ENCODE measurements around the gene JAK1. TPM values are rescaled to one million over a fixed set of nuclear protein-coding genes. Genes with fewer than 3 reads are reported as not detected.
"Not testable (repeated sequence)": the region's sequence is repeated elsewhere in the genome, so short reads cannot be mapped to it uniquely, and the experiment has no call there.

JAK1 gene
- total RNA-seq, 1 donor from 2014 or later: 152 TPM

DNA sequence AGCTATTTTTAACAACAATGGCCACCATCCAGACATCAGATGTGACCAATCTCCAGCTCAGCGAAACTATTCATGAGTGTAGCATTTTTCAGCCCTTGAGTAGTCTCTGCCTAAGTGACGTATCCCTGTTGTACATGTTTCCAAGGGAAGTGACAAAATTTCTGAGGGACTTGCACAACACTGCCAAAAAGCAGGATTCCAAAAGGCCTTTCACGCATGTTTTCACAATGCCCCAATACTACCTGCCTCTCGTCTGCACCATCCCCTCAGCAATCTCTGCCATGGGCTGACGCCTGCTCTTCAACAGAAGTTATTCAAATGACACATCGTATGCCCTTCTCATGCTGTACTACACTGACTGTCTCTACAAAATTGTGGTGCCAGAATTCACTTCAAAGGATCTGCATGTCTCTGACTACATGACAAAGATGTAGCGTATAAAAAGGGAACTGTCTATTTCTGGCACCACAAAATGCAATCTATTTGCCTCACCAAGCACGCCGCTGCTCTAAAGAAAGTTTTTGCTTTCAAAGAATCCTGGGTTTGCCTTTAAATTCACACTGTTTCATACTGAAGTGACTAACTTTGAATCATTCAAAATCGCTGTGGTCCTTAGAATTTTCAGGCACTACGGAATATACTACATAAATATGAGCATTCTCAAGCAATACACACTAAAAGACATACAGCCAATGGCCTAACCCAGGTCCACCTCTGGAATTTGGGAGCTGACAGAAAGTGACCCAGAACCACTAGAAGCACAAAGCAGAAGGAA, 32.9 kb downstream of the JAK1 start:
- no peak for DNase-seq
- H3K36me3 ChIP-seq: no peaks in the 10 kb centered on the region
- H3K9me3 ChIP-seq: no peaks in the 10 kb centered on the region
- intact Hi-C loops (cut with DNase I): no loop called here
- no peaks in the 10 kb centered on the region for H3K27me3 ChIP-seq
- TF ChIP-seq, protein P1, sequence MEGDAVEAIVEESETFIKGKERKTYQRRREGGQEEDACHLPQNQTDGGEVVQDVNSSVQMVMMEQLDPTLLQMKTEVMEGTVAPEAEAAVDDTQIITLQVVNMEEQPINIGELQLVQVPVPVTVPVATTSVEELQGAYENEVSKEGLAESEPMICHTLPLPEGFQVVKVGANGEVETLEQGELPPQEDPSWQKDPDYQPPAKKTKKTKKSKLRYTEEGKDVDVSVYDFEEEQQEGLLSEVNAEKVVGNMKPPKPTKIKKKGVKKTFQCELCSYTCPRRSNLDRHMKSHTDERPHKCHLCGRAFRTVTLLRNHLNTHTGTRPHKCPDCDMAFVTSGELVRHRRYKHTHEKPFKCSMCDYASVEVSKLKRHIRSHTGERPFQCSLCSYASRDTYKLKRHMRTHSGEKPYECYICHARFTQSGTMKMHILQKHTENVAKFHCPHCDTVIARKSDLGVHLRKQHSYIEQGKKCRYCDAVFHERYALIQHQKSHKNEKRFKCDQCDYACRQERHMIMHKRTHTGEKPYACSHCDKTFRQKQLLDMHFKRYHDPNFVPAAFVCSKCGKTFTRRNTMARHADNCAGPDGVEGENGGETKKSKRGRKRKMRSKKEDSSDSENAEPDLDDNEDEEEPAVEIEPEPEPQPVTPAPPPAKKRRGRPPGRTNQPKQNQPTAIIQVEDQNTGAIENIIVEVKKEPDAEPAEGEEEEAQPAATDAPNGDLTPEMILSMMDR (IDR thresholded peaks at IDR 0.05): no peak
- peaks cover 46% of the 10 kb centered on the region for H3K4me1 ChIP-seq
- ATAC-seq: peak; percentile 90
- H3K4me3 ChIP-seq: no peak overlapping the region
- peak overlapping the region; percentile 67 for H3K27ac ChIP-seq

DNA sequence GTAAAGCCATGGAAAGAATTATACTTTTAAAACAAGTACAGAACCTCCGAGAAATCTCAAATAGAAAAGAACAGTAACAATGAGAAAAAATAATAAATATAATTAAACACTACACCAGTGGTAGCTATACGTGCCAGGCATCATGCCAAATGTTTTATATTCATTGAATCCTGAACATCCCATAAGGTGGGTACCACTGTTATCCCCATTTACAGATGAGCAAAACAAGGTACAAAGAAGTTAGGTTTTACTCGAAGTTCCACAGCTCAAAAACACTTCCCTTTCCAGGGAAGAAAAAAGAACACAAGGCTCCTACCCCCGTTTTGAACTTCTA, 33.4 kb downstream of the JAK1 start:
- DNase-seq (no peak), ATAC-seq (no peak)
- Histone ChIP-seq H3K27me3 (no peaks in the 10 kb centered on the region), H3K4me1 (peaks cover 48% of the 10 kb centered on the region), H3K9me3 (no peaks in the 10 kb centered on the region), H3K4me3 (no peak overlapping the region), H3K36me3 (no peaks in the 10 kb centered on the region), H3K27ac (peak overlapping the region; percentile 67)
- TF ChIP-seq, protein P1 (IDR thresholded peaks at IDR 0.05): no peak
- intact Hi-C loops (cut with DNase I): no loop called here

DNA sequence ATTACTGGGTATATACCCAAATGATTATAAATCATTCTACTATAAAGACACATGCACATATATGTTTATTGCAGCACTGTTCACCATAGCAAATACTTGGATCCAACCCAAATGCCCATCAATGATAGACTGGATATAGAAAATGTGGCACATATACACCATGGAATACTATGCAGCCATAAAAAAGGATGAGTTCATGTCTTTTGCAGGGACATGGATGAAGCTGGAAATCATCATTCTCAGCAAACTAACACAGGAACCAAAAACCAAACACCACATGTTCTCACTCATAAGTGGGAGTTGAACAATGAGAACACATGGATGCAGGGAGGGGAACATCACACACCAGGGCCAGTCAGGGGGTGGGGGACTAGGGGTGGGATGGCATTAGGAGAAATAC, 35.7 kb downstream of the JAK1 start:
- H3K4me1 ChIP-seq: peaks cover 42% of the 10 kb centered on the region
- H3K36me3 ChIP-seq; H3K27me3 ChIP-seq; H3K27ac ChIP-seq; intact Hi-C loops (cut with DNase I); ATAC-seq; H3K4me3 ChIP-seq; DNase-seq; H3K9me3 ChIP-seq: not testable (repeated sequence)

GRCh38 chr1:64929221-64929620, 37.1 kb downstream of the JAK1 start:
- peaks cover 43% of the 10 kb centered on the region for H3K4me1 ChIP-seq
- intact Hi-C loops (cut with DNase I): no loop called here
- TF ChIP-seq, protein P1 (IDR thresholded peaks at IDR 0.05): no peak

GRCh38 chr1:64928325-64928724, 38.0 kb downstream of the JAK1 start:
- Histone ChIP-seq H3K27me3 (no peaks in the 10 kb centered on the region), H3K36me3 (no peaks in the 10 kb centered on the region), H3K27ac (no peak overlapping the region), H3K4me3 (no peak overlapping the region), H3K4me1 (peaks cover 41% of the 10 kb centered on the region), H3K9me3 (no peaks in the 10 kb centered on the region)
- no peak for DNase-seq
- TF ChIP-seq, protein P1 (IDR thresholded peaks at IDR 0.05): no peak
- ATAC-seq: no peak
- intact Hi-C loops (cut with DNase I): no loop called here

More at GRCh38 chr1:64929221-64929620, 37.1 kb downstream of the JAK1 start:
- Histone ChIP-seq H3K36me3 (no peaks in the 10 kb centered on the region), H3K9me3 (no peaks in the 10 kb centered on the region), H3K27me3 (no peaks in the 10 kb centered on the region), H3K4me3 (no peak overlapping the region), H3K27ac (no peak overlapping the region)
- ATAC-seq (no peak), DNase-seq (no peak)

DNA sequence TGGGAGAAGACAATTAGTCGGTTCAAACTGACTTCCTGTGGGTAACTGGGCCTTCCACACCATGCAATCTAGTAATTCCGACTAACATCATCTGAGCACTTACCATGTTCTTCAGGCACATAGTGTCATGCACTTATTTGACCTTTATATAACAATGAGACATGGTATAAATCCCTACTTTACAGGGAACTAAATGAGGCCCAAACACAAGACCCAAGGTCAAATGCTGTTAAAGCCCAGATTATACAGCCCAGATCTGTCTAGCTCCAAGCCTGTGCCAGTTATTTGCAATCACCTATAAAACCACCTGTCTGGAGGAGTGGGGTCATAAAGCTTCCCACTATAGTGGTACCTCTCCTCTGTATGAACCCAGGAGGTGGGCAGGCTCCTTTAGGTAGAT, 40.8 kb downstream of the JAK1 start:
- Histone ChIP-seq H3K9me3 (no peaks in the 10 kb centered on the region), H3K36me3 (no peaks in the 10 kb centered on the region), H3K27ac (no peak overlapping the region), H3K4me3 (no peak overlapping the region), H3K27me3 (no peaks in the 10 kb centered on the region), H3K4me1 (peaks cover 53% of the 10 kb centered on the region)
- TF ChIP-seq, protein P1 (IDR thresholded peaks at IDR 0.05): no peak
- intact Hi-C loops (cut with DNase I): no loop called here
- ATAC-seq (no peak), DNase-seq (no peak)
